NCI-H128 (cell line): ENCODE measurements around the gene ORAI3.

Source experiments
- DNase-seq: peaks from one replicate; lab custom pipeline; 2025; ENCODE audit not compliant: unreplicated experiment; lab: John Stamatoyannopoulos, UW

ORAI3 gene

GRCh38 chr16:30946671-30947540, 2.0 kb upstream of the ORAI3 start:
- no peak for DNase-seq

- no peak for DNase-seq
Observed at GRCh38 chr16:30947541-30947858, 1.4 kb upstream of the ORAI3 start.

GRCh38 chr16:30947859-30948666, 805 bp upstream of the ORAI3 start:
- peak; percentile 24 for DNase-seq

- DNase-seq = no peak
Observed at GRCh38 chr16:30949650-30950515, 1.0 kb downstream of the ORAI3 start.

- no peak for DNase-seq
Observed at GRCh38 chr16:30950516-30951065, 1.7 kb downstream of the ORAI3 start.

- no peak for DNase-seq
Observed at GRCh38 chr16:30951193-30951592, 2.3 kb downstream of the ORAI3 start.

GRCh38 chr16:30951750-30952149, 2.9 kb downstream of the ORAI3 start:
- DNase-seq = no peak

GRCh38 chr16:30953111-30953510, 4.2 kb downstream of the ORAI3 start:
- DNase-seq = no peak

- no peak for DNase-seq
Observed at GRCh38 chr16:30953511-30954124, 4.8 kb downstream of the ORAI3 start.

GRCh38 chr16:30954993-30955392, 6.1 kb downstream of the ORAI3 start:
- no peak for DNase-seq

- DNase-seq = no peak
Observed at GRCh38 chr16:30956601-30957455, 8.0 kb downstream of the ORAI3 start.

- DNase-seq = peak; percentile 61
Observed at GRCh38 chr16:30957456-30958174, 8.7 kb downstream of the ORAI3 start, which contains the start of gene SETD1A. Gene SETD1A, plus strand, starts transcription at chr16:30957754. Its CDS starts 978 bp downstream, at chr16:30958732.

GRCh38 chr16:30958175-30959079, 9.6 kb downstream of the ORAI3 start:
- no peak for DNase-seq

- DNase-seq = no peak
Observed at GRCh38 chr16:30961384-30961783, 12.5 kb downstream of the ORAI3 start.

GRCh38 chr16:30963925-30964511, 15.2 kb downstream of the ORAI3 start:
- no peak for DNase-seq

GRCh38 chr16:30964574-30965226, 15.8 kb downstream of the ORAI3 start:
- no peak for DNase-seq

- no peak for DNase-seq
Observed at GRCh38 chr16:30965436-30965835, 16.6 kb downstream of the ORAI3 start.
